B cell (primary cell): ENCODE data around the gene NOP16. TPM values are rescaled to one million over a fixed set of nuclear protein-coding genes. Genes with fewer than 3 reads are reported as not detected.

ENCODE experiments used
- ATAC-seq: fragments of 200-7000 bp; cut with Tn5 transposase; one replicate; pipeline ENCODE4 v1.10.0; 2021; ENCODE audit warnings: low read depth, mild to moderate bottlenecking, moderate number of reproducible peaks, moderate library complexity
- CTCF ChIA-PET: fragments of 350-600 bp; sonication (Branson Sonifier 250); formaldehyde crosslinking; loops from one replicate; lab custom pipeline; 2021; ENCODE audit warnings: antibody characterized with exemption, inconsistent platforms; lab: Charles Lee
- POLR2A ChIA-PET: fragments of 350-600 bp; sonication (Branson Sonifier 250); formaldehyde crosslinking; loops from one replicate; lab custom pipeline; 2021; ENCODE audit warnings: antibody characterized with exemption; lab: Charles Lee
- DNase-seq: peaks from one replicate; pipeline ENCODE4 v3.0.0; 2013
- H2AFZ ChIP-seq: 2 replicates; pipeline ENCODE4 v1.6.1; 2012; ENCODE audit warnings: mild to moderate bottlenecking, low read depth, low read length; ENCODE audit not compliant: insufficient read depth, poor library complexity, severe bottlenecking
- H3K27ac ChIP-seq, 2 donors: 1 replicate in 1 of 2; 2 replicates in 1 of 2; pipeline ENCODE4 v1.5.1; 2012 to 2013; ENCODE audit warnings: low read length in 2 of 2, mild to moderate bottlenecking in 2 of 2, moderate library complexity in 1 of 2
- H3K27me3 ChIP-seq, 4 experiments: fragments of 200-600 bp in 1 of 4; sonication (generic) in 1 of 4; replicated peaks in 1 of 4; 1 replicate in 2 of 4; 2 replicates in 2 of 4; pipeline versions ENCODE4 v1.6.1 to v1.7.0; 2013 to 2016; ENCODE audit warnings: low read length in 3 of 4, mild to moderate bottlenecking in 2 of 4, mixed read lengths in 1 of 4, moderate library complexity in 1 of 4; ENCODE audit not compliant: insufficient read depth in 4 of 4, control insufficient read depth in 3 of 4; ENCODE audit errors: control extremely low read depth in 1 of 4
- H3K36me3 ChIP-seq, 2 experiments: replicated peaks in 1 of 2; 1 replicate in 1 of 2; 2 replicates in 1 of 2; pipeline versions ENCODE4 v1.6.1 to v1.7.1; 2013; ENCODE audit warnings: low read length in 1 of 2; ENCODE audit not compliant: insufficient read depth in 2 of 2, control insufficient read depth in 1 of 2; ENCODE audit errors: control extremely low read depth in 1 of 2, extremely low read depth in 1 of 2
- H3K4me1 ChIP-seq, 2 donors: fragments of 200-600 bp in 1 of 2; sonication (generic) in 1 of 2; 1 replicate in 1 of 2; 2 replicates in 1 of 2; pipeline versions ENCODE4 v1.5.1 to v1.6.1; 2013 to 2017; ENCODE audit warnings: low read length in 2 of 2; ENCODE audit not compliant: control insufficient read depth in 2 of 2, insufficient read depth in 2 of 2
- H3K4me2 ChIP-seq: replicated peaks from 2 replicates; pipeline ENCODE3; 2012; ENCODE audit warnings: mild to moderate bottlenecking, low read depth, low read length; ENCODE audit not compliant: poor library complexity, severe bottlenecking
- H3K4me3 ChIP-seq, 5 experiments: fragments of 200-600 bp in 1 of 5; sonication (generic) in 1 of 5; 1 replicate in 3 of 5; 2 replicates in 2 of 5; pipeline versions ENCODE4 v1.5.1 to v1.7.0; 2011 to 2016; ENCODE audit warnings: low read length in 4 of 5, mild to moderate bottlenecking in 4 of 5, low read depth in 2 of 5, control low read depth in 1 of 5, moderate library complexity in 1 of 5; ENCODE audit not compliant: insufficient read depth in 1 of 5; ENCODE audit errors: control extremely low read depth in 1 of 5, extremely low read depth in 1 of 5
- H3K79me2 ChIP-seq: fragments of 200-600 bp; sonication (generic); one replicate; pipeline ENCODE4 v1.6.0; 2016; ENCODE audit warnings: low read length; ENCODE audit not compliant: control insufficient read depth, insufficient read depth
- H3K9ac ChIP-seq: fragments of 200-600 bp; sonication (generic); 2 replicates; pipeline ENCODE4 v1.6.1; 2017; ENCODE audit warnings: mild to moderate bottlenecking, low read length, moderate library complexity
- H3K9me3 ChIP-seq, 3 donors: one replicate each; pipeline versions ENCODE4 v1.6.1 to v1.7.1; 2013; ENCODE audit warnings: low read length in 2 of 3; ENCODE audit not compliant: control insufficient read depth in 2 of 3, insufficient read depth in 1 of 3; ENCODE audit errors: control extremely low read depth in 1 of 3
- H4K20me1 ChIP-seq: 2 replicates; pipeline ENCODE4 v1.6.0; 2012; ENCODE audit warnings: mild to moderate bottlenecking, low read length; ENCODE audit not compliant: insufficient read depth, control insufficient read depth, poor library complexity, severe bottlenecking
- H3K27ac Mint-ChIP-seq: one replicate; pipeline ENCODE4 v1.8.0; 2021; ENCODE audit warnings: mixed read lengths
- H3K27me3 Mint-ChIP-seq: one replicate; pipeline ENCODE4 v1.8.0; 2021; ENCODE audit warnings: mixed read lengths
- H3K4me1 Mint-ChIP-seq: one replicate; pipeline ENCODE4 v1.8.0; 2021; ENCODE audit warnings: mixed read lengths
- H3K4me3 Mint-ChIP-seq: one replicate; pipeline ENCODE4 v1.8.0; 2021; ENCODE audit warnings: mixed read lengths
- H3K9me3 Mint-ChIP-seq: one replicate; pipeline ENCODE4 v1.8.0; 2022; ENCODE audit warnings: mixed read lengths; ENCODE audit not compliant: insufficient read depth
- EZH2 ChIP-seq: IDR thresholded peaks from 2 replicates; pipeline ENCODE4 v1.6.1; 2012; ENCODE audit warnings: borderline replicate concordance, low read depth, mild to moderate bottlenecking, moderate library complexity, low read length; ENCODE audit not compliant: insufficient read depth, poor library complexity, severe bottlenecking
- WGBS: methylation state at CpG from one replicate; pipeline ENCODE4 v1.1.5; 2013; ENCODE audit warnings: missing lambda C conversion rate; ENCODE audit not compliant: insufficient coverage; 5-methylcytosine and 5-hydroxymethylcytosine counted together
- intact Hi-C: fragments of 100-400 bp; cut with micrococcal nuclease; formaldehyde crosslinking; loops from one replicate; pipeline ENCODE4 v1.10.0; 2022
- polyA plus RNA-seq: library from polyadenylated mRNA; depleted of rRNA; stranded (reverse); fragments of >200 nt; gene quantifications from 2 replicates; pipeline ENCODE4 v1.2.3, GENCODE V29; 2012
- total RNA-seq, 2 donors: library from RNA; stranded (reverse); fragments of 120-200 nt in 1 of 2; gene quantifications; 1 replicate in 1 of 2; 2 replicates in 1 of 2; pipeline versions ENCODE4 v1.2.3 to v1.2.4, GENCODE V29; 2013 to 2022
- TF ChIP-seq, protein P1 (sequence below): fragments of 200-600 bp; IDR thresholded peaks from one replicate; pipeline ENCODE4 v1.8.0; 2022; ENCODE audit warnings: antibody characterized with exemption, mild to moderate bottlenecking

The NOP16 gene
- total and polyA plus RNA-seq, 2 donors (not counting 1 experiment from before 2014, with no cell fraction given): 25.0 to 27.8 TPM

GRCh38 chr5:176359658-176360057, 28.7 kb downstream of the NOP16 start:
- TF ChIP-seq EZH2: no peak
- TF ChIP-seq, protein P1, sequence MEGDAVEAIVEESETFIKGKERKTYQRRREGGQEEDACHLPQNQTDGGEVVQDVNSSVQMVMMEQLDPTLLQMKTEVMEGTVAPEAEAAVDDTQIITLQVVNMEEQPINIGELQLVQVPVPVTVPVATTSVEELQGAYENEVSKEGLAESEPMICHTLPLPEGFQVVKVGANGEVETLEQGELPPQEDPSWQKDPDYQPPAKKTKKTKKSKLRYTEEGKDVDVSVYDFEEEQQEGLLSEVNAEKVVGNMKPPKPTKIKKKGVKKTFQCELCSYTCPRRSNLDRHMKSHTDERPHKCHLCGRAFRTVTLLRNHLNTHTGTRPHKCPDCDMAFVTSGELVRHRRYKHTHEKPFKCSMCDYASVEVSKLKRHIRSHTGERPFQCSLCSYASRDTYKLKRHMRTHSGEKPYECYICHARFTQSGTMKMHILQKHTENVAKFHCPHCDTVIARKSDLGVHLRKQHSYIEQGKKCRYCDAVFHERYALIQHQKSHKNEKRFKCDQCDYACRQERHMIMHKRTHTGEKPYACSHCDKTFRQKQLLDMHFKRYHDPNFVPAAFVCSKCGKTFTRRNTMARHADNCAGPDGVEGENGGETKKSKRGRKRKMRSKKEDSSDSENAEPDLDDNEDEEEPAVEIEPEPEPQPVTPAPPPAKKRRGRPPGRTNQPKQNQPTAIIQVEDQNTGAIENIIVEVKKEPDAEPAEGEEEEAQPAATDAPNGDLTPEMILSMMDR: no peak
- POLR2A ChIA-PET: interaction anchor here (1.5 kb wide), 1 partner anchor 30 kb away, joined by 4 read pairs; no protein-coding TSS in a partner anchor
- Histone ChIP-seq H3K9ac (no peak overlapping the region), H3K9me3 (no peaks in the 10 kb centered on the region), H3K4me1 (peaks cover 14 to 28% of the 10 kb centered on the region in 2 donors), H3K4me3 (no peak overlapping the region), H3K79me2 (peaks cover 65% of the 10 kb centered on the region), H3K27ac (no peak overlapping the region), H2AFZ (no peak overlapping the region), H4K20me1 (peaks cover 38% of the 10 kb centered on the region), H3K36me3 (peaks cover 0 to 30% of the 10 kb centered on the region in 2 experiments), H3K4me2 (peak overlapping the region; percentile 30), H3K27me3 (no peaks in the 10 kb centered on the region)
- CTCF ChIA-PET: interaction anchor here (0.7 to 3.4 kb wide), 3 partner anchors 57 to 301 kb away, joined by 3 to 15 read pairs (median 4); partner anchors contain the start of gene CLTB
- Mint-ChIP-seq H3K4me1 (peaks cover 35% of the 10 kb centered on the region), H3K27me3 (no peaks in the 10 kb centered on the region), H3K9me3 (no peaks in the 10 kb centered on the region), H3K27ac (peak overlapping the region; percentile 32), H3K4me3 (peak overlapping the region; percentile 74)
- intact Hi-C loops: loop anchor here (5.0 kb wide), 2 partner anchors 58 to 122 kb away; partner anchors contain the start of genes CLTB and SIMC1
- ATAC-seq (no peak), DNase-seq (no peak)
- 88% methylated on average over 1 of the region's 4 CpGs for WGBS

DNA sequence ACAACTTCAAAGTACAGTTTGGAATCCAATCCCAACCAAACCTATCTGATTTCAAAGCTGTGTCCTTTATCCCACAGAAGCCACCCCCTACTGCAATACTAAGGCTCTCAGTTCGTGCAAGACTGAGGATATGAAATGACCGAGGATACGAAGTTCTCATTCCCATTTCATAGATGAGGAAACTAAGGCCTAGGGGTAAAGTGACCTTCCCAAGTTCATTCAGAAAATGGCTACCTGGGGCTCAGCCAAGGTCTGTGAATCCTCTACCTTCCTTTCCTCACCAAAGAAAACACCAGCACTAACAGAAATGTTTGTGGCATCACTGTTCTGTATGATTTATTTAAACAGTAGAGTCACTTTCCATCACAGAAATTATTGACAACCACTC, 32.2 kb downstream of the NOP16 start:
- ATAC-seq (no peak), DNase-seq (no peak)
- Histone ChIP-seq H3K27me3 (no peaks in the 10 kb centered on the region), H3K79me2 (peaks cover 89% of the 10 kb centered on the region), H3K4me3 (no peak overlapping the region), H3K9me3 (no peaks in the 10 kb centered on the region), H3K27ac (no peak overlapping the region), H3K9ac (no peak overlapping the region), H2AFZ (no peak overlapping the region), H3K4me1 (peaks cover 5 to 14% of the 10 kb centered on the region in 2 donors), H3K4me2 (no peak overlapping the region), H4K20me1 (peaks cover 68% of the 10 kb centered on the region), H3K36me3 (peaks cover 0 to 60% of the 10 kb centered on the region in 2 experiments)
- H3K9me3 Mint-ChIP-seq: no peaks in the 10 kb centered on the region
- H3K27me3 Mint-ChIP-seq: no peaks in the 10 kb centered on the region
- no peak overlapping the region for H3K27ac Mint-ChIP-seq
- intact Hi-C loops: no loop called here
- WGBS: 92% methylated on average over 2 of the region's 3 CpGs
- ChIA-PET CTCF (no interaction called here), POLR2A (no interaction called here)
- TF ChIP-seq EZH2: no peak
- TF ChIP-seq, protein P1: no peak
- H3K4me3 Mint-ChIP-seq: no peak overlapping the region
- H3K4me1 Mint-ChIP-seq: peaks cover 22% of the 10 kb centered on the region
